Natural killer cell treated with Interleukin-12 subunit alpha and Interleukin-12 subunit beta and Interleukin-15 and Interleukin-18, amount 100 ng/mL, for 72 hours (primary cell): ENCODE data around the gene PDE2A. TPM values are rescaled to one million over a fixed set of nuclear protein-coding genes. Genes with fewer than 3 reads are reported as not detected.
A peak's percentile ranks its signal among the peaks of the same experiment; 100 is the strongest.

Source experiments
- ATAC-seq, 2 donors: fragments of 150-1000 bp; cut with Tn5 transposase in 1 of 2; sonication (Bioruptor Pico), chemical (Tn5 transposase) in 1 of 2; 2 replicates each; pipeline ENCODE4 v1.10.0; 2021
- DNase-seq: peaks from one replicate; pipeline ENCODE4 v3.0.0; 2022; ENCODE audit warnings: low spot score
- H3K27ac Mint-ChIP-seq, 2 donors: 1 replicate in 1 of 2; 2 replicates in 1 of 2; pipeline ENCODE4 v1.8.0; 2022; ENCODE audit warnings: mixed read lengths in 2 of 2, mild to moderate bottlenecking in 1 of 2, moderate library complexity in 1 of 2
- H3K27me3 Mint-ChIP-seq, 2 donors: 1 replicate in 1 of 2; 2 replicates in 1 of 2; pipeline ENCODE4 v1.8.0; 2022; ENCODE audit warnings: mixed read lengths in 2 of 2
- H3K36me3 Mint-ChIP-seq: one replicate; pipeline ENCODE4 v1.8.0; 2022; ENCODE audit warnings: mixed read lengths
- H3K4me1 Mint-ChIP-seq, 2 donors: 1 replicate in 1 of 2; 2 replicates in 1 of 2; pipeline ENCODE4 v1.8.0; 2022; ENCODE audit warnings: low read depth in 2 of 2, mixed read lengths in 2 of 2, mild to moderate bottlenecking in 1 of 2
- H3K4me3 Mint-ChIP-seq: one replicate; pipeline ENCODE4 v1.8.0; 2022; ENCODE audit warnings: mixed read lengths
- H3K9me3 Mint-ChIP-seq: 2 replicates; pipeline ENCODE4 v1.8.0; 2022; ENCODE audit warnings: mixed read lengths
- total RNA-seq, 2 donors: library from RNA; stranded (reverse); gene quantifications; one replicate each; pipeline ENCODE4 v1.2.3, GENCODE V29; 2022

Gene PDE2A
- total RNA-seq, 2 donors from 2014 or later = 2.5 to 7.7 TPM

DNA sequence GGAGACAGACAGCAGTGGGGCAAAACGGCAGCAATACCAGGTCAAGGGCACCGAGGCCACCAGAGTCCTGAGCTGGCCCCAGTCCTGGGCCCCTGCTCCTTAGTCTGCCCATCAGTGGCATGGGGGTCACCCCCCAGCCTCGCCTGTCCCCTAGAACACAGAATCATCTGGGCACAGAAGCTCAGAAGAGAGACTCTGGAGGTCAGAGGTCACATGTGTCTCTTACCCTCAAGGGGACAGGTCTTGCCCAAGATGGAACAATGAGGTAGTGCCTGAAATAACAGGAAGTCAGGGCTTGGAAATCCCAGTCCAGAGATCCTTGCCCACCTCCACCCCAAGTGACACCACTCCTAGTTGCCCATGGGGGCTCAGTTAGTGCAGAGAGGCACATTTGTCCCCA, 20.6 kb downstream of the PDE2A start:
- no peak for ATAC-seq
- Mint-ChIP-seq H3K4me3 (no peak overlapping the region), H3K27ac (no peak overlapping the region)

DNA sequence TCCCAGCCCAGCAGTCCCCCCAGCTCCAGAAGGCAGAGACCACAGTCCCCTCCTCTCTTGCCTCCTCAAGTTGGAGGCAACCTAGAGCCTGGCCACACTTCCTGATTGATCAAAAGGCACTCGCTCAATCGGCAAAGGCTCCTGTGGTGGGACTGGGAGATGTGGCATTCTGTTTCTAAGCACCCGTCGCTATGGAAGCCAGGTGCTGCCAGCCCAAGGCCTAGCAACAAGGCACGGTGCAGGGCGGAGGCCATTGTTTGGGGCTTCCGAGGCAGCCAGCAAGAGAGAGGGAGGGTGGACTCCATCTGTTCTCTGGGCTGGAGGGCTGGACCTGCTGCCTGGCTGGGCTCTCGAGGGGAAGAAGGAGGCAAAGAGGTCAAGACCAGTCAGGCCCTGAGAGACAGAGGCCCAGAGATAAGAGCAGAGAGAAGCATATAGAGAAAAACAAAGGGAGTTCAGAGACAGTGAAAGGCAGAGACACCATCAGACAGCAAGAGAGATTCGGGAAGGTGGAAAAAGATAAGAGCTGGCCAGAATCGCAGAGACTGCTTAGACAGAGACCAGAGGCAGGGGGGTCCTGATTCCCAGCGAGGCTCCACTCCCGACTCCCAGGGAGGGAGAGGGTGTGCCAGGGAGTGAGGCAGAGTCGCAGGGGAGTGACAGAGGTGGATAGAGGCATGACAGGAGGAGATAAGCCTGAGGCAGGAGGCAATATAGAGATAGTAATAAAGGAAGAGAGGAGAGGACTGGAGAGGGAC, 21.2 kb downstream of the PDE2A start:
- H3K27me3 Mint-ChIP-seq = no peaks in the 10 kb centered on the region
- no peaks in the 10 kb centered on the region for H3K4me1 Mint-ChIP-seq
- no peak overlapping the region for H3K27ac Mint-ChIP-seq
- no peak overlapping the region for H3K4me3 Mint-ChIP-seq
- no peaks in the 10 kb centered on the region for H3K36me3 Mint-ChIP-seq
- DNase-seq = no peak
- no peaks in the 10 kb centered on the region for H3K9me3 Mint-ChIP-seq
- ATAC-seq = no peak

More for the DNA sequence above, 20.6 kb downstream of the PDE2A start:
- no peak for DNase-seq
- H3K9me3 Mint-ChIP-seq = no peaks in the 10 kb centered on the region
- H3K4me1 Mint-ChIP-seq = no peaks in the 10 kb centered on the region
- H3K27me3 Mint-ChIP-seq = peaks cover 0 to 3% of the 10 kb centered on the region in 2 donors
- H3K36me3 Mint-ChIP-seq = no peaks in the 10 kb centered on the region

DNA sequence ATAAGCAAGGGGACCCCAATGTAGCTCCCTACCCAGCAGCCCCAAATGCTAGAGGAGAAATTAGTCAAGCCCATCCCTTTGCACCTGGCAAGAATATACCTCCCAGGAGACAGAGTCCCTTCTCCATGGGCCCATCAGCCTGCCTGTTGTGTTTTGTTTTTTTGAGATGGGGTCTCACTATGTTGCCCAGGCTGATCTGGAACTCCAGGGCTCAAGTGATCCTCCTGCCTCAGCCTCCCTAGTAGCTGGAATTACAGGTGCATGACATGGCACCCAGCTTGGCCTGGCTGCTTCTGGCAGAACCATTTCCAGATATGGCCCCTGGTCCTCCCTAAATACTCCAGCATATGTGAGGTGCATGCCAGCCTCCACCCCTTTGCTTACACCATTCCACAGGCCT, 22.1 kb downstream of the PDE2A start:
- no peak for DNase-seq
- no peaks in the 10 kb centered on the region for H3K9me3 Mint-ChIP-seq
- H3K27ac Mint-ChIP-seq = no peak overlapping the region
- H3K27me3 Mint-ChIP-seq = no peaks in the 10 kb centered on the region
- H3K36me3 Mint-ChIP-seq = no peaks in the 10 kb centered on the region
- no peak overlapping the region for H3K4me3 Mint-ChIP-seq
- no peaks in the 10 kb centered on the region for H3K4me1 Mint-ChIP-seq
- ATAC-seq = no peak

DNA sequence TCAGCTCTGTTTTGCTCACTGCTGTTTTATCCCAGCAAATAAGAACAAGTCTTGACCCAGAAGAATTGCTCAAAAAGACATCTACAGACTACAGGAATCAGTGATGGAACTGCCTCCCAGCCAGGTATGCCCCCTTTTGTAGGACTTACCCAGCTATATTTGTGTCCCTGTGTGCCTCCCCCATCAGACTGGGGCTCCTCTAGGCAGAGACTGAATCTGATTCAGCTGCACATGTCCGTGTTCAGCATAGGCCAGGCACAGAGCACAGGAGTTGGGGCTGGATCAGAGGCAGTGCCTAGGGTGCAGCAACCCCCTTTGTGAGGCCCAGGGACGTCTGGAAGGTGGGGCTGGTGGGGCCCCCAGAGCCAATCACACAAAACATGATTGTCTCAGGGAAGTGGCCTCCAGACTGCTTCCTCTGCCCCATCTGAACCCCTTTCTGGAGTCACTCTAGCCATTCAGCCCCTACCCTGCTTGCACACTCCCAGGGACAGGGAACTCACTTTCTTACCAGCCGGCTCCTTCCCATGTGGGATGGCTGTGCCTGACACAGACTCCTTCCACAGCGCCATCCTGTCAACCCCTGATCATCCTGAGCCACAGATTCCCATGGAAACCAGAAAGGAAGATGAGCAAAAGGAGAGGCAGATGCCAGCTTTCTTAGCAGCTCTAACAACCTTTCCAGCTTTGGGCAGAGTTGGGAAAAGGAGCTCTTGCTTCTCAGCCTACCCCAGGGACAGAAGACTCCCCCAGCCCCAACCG, 24.8 kb downstream of the PDE2A start:
- H3K36me3 Mint-ChIP-seq = no peaks in the 10 kb centered on the region
- DNase-seq (no peak), ATAC-seq (no peak)
- H3K4me3 Mint-ChIP-seq = no peak overlapping the region
- H3K27me3 Mint-ChIP-seq = no peaks in the 10 kb centered on the region
- H3K9me3 Mint-ChIP-seq = no peaks in the 10 kb centered on the region
- no peak overlapping the region for H3K27ac Mint-ChIP-seq
- no peaks in the 10 kb centered on the region for H3K4me1 Mint-ChIP-seq

DNA sequence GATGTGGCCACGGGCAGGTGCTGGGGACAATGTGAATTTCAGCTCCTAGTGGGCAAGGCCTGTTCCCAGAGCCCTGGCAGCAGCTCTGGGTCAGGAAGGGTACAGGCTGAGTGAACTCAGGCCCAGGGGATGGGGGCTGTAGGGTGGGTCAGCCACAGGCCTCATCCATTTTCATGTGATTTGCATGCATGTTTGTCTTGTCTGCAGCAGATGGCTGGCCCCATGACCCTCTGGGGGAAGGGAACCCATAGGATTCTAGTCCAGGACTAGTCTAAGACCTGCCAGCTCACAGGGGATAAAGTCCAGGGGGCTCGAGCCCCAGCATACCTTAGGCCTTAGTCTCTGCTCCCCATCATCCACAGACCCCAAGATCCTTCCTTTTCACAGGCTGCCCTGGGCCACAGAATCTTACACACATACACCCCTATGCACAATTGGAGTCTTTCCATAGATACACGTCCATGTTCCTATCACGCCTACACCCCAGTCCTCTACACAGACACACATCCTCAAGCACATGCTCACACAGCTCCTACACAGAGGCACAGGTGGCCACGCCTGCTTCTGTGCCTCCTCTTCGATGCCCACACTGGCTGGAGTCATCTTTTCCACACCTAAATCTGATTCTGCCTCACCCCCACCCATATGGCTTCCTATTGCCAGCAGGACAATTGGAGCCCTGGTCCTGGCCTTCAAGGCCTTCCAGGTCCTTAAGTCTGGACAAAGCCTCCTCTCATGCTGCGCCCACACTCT, 25.7 kb downstream of the PDE2A start:
- Mint-ChIP-seq H3K4me3 (no peak overlapping the region), H3K27me3 (no peaks in the 10 kb centered on the region), H3K27ac (no peak overlapping the region), H3K36me3 (no peaks in the 10 kb centered on the region), H3K9me3 (no peaks in the 10 kb centered on the region), H3K4me1 (no peaks in the 10 kb centered on the region)
- DNase-seq (no peak), ATAC-seq (no peak)

DNA sequence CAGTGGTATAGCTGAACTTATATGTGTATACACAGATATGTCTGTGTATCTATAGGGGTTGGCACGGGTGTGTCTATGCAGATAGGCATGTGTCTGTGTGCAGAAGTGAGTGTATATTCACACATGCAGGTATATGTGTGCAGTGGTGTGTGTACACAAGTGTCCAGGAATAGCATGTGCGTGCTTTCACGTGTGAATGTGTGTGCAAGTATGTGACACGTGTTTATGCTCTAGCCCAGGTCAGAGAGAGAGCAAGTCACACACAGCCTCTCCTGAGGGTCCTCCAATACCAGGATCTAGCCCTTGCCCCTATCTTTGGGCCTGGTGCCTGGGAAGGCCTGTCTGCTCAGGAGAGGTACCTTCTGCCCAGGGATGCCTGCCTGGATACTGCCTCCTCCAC, 26.3 kb downstream of the PDE2A start:
- Mint-ChIP-seq H3K9me3 (no peaks in the 10 kb centered on the region), H3K27me3 (no peaks in the 10 kb centered on the region), H3K36me3 (no peaks in the 10 kb centered on the region), H3K4me3 (no peak overlapping the region), H3K4me1 (no peaks in the 10 kb centered on the region), H3K27ac (no peak overlapping the region)
- no peak for DNase-seq
- ATAC-seq = peak in 1 of 2 donors; percentile 7

DNA sequence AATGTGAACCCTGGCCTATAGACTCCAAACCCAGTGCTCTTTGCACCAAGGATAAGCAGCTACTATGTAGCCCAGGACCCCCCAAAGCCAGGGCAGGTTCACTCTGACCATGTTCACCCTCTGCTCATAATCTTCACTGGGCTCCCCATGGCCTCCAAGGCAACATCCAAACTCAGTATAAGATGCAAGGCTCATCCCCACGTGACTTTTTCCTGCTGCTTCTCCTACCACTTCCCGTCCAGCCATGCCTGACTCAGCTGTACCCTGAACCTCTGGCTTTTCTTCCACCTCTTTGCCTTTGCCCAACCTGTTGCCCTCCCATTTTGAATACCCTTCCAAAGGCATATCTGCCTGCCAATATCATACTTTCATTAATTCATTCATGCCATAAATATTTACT, 27.8 kb downstream of the PDE2A start:
- Mint-ChIP-seq H3K36me3 (no peaks in the 10 kb centered on the region), H3K27me3 (no peaks in the 10 kb centered on the region), H3K27ac (no peak overlapping the region), H3K4me3 (no peak overlapping the region), H3K9me3 (no peaks in the 10 kb centered on the region), H3K4me1 (no peaks in the 10 kb centered on the region)
- no peak for ATAC-seq
- DNase-seq = no peak

DNA sequence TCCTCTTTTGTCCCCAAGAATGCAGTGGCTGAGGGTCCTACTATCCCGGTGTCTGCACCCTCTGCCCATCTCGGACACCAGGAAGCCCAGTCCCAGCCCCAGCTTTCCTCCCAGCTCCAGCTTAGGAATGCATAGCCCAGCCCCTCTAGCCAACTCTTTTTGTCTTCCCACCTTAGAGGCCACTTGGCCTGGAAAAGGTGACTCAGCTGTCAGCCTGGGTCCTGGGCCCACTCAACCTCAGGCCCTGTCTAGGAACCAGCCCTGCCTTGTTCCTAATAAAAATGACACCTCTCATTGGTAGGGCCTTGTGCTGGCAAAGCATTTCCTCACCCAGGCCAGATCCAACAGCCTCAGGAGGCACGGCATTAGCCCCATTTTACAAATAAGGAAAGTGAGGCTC, 28.2 kb downstream of the PDE2A start:
- no peak for ATAC-seq
- H3K9me3 Mint-ChIP-seq = no peaks in the 10 kb centered on the region
- H3K4me3 Mint-ChIP-seq = no peak overlapping the region
- no peaks in the 10 kb centered on the region for H3K36me3 Mint-ChIP-seq
- no peaks in the 10 kb centered on the region for H3K4me1 Mint-ChIP-seq
- H3K27ac Mint-ChIP-seq = no peak overlapping the region
- no peak for DNase-seq
- no peaks in the 10 kb centered on the region for H3K27me3 Mint-ChIP-seq

DNA sequence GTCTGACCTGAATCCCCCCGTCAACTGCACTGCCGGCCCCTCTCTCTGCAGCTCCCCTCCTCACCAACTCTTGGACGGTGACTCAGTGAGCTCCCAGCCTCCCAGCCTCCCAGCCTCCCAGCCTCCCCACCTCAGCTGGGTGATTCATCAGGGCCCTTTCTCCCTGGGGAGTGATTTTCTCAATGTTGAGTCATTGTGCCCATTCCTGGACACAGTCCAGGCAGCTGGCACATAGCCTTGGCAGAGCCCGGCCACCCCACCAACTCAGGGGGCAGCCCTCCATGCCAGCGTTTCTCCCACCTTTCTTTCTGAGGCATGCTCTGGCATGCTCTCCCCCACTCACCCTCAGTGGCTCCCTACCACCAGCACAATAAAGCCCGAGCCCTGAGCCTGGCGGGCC, 30.7 kb downstream of the PDE2A start:
- peaks cover 1 to 3% of the 10 kb centered on the region in 2 donors for H3K27me3 Mint-ChIP-seq
- peak overlapping the region; percentile 53 for H3K4me3 Mint-ChIP-seq
- H3K9me3 Mint-ChIP-seq = no peaks in the 10 kb centered on the region
- no peak for DNase-seq
- no peaks in the 10 kb centered on the region for H3K36me3 Mint-ChIP-seq
- no peak for ATAC-seq
- H3K27ac Mint-ChIP-seq = no peak overlapping the region
- no peaks in the 10 kb centered on the region for H3K4me1 Mint-ChIP-seq

DNA sequence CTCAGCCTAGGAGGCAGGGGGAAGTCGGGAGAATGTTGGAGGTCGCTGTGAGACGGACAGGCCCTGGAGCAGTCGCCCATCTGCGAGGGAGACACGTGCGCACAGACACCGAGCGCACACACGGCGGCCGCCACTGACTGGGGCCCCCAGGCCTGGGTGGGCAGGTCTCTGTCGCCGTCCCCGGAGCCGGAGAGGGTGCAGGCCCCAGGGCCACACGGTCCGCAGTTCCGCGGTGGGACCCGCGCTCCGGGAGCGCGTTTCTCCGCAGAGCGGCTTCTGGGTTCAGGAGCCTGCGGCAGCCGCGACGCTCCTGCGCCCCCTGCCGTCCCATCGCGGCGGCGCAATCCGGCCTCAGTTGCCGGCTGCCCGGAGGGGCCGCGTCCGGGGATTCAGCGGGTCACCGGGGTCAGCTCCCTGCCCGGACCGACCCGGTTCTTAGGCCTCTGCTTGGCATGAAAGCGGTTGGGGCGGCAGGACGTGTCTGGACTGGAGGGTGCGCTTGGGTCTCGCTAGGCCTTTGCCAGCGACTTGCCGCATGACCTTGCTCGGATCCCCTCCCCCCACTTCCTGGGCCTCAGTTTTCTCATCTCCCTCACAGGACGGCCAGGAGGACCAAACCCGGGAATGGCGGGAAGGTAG, 31.2 kb downstream of the PDE2A start:
- ATAC-seq = peak; percentile 77 to 84
- peak; percentile 71 for DNase-seq
- Mint-ChIP-seq H3K4me1 (no peaks in the 10 kb centered on the region), H3K9me3 (no peaks in the 10 kb centered on the region), H3K27me3 (peaks cover 3 to 6% of the 10 kb centered on the region in 2 donors), H3K36me3 (no peaks in the 10 kb centered on the region), H3K27ac (no peak overlapping the region), H3K4me3 (peak overlapping the region; percentile 70)

DNA sequence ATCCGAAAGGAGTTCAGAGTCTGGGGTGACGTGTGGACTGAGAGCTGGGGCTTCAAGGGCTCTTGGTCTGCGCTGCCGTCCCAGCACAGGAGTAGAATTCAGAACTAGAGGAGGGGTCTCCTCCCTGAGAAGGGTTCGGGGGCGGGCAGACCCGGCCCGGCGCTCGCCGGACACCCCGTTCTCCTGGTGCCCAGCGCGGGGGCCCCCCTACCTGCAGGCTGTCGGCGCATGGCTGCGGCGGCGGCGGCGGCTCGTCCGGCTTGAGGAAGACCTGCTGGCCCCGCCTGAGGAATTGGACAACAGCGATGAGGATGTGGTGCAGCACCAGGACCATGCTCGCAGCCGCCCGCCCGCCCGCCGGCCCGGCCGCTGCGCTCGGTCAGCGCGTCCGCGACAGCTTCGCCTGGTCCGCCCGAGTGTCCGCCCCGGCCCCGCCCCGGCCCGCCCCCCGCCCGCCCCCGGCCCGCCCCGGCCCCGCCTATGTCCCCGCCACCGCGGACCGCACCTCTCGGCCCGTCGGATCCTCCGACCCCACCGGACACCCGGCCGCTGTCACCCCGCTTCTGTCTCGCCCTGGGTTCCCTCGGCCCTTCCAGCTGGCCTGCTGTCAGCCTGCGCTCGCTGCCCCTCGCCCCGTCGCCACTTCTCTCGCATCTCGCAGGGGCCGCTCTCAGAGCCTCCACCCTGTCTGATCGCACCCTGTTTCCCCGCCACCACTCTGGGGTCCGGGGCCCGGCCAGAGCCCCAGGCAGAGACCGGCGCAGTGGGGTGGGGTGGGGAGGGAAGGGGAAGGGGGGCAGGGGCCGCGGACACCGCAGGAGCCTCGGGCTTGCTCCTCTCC, 32.0 kb downstream of the PDE2A start:
- H3K27me3 Mint-ChIP-seq = peaks cover 8 to 13% of the 10 kb centered on the region in 2 donors
- DNase-seq (no peak), ATAC-seq (peak; percentile 58 to 80)
- H3K36me3 Mint-ChIP-seq = no peaks in the 10 kb centered on the region
- H3K27ac Mint-ChIP-seq = no peak overlapping the region
- no peaks in the 10 kb centered on the region for H3K4me1 Mint-ChIP-seq
- H3K9me3 Mint-ChIP-seq = no peaks in the 10 kb centered on the region
- H3K4me3 Mint-ChIP-seq = peak overlapping the region; percentile 70

DNA sequence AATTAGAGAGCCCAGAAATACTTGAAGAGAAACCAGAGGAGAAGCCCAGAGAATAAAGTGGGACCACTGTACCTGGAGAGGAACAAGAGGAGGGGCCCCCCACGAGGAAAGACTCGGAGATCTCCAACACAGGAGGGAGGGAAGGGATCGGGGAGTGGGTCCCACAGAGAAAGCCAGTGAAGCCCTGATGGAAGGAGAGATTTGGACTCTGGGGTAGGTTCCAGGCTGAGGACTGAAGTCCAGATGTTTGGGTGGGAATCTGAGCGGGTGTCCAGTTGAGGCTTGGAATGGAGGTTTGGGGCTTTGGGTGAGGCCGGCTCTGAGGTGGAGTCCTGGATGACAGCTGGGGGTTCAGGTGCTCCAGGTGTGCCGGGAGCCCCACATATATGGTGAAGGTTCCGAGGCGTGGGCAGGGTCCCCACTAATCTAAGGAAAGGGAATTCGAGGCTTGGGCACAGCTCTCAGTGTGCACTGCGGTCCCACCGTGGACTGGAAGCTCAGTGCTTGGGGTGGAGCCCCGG, 32.6 kb downstream of the PDE2A start:
- DNase-seq (no peak), ATAC-seq (no peak)
- H3K4me3 Mint-ChIP-seq = no peak overlapping the region
- peaks cover 10 to 20% of the 10 kb centered on the region in 2 donors for H3K27me3 Mint-ChIP-seq
- no peaks in the 10 kb centered on the region for H3K9me3 Mint-ChIP-seq
- H3K36me3 Mint-ChIP-seq = no peaks in the 10 kb centered on the region
- no peaks in the 10 kb centered on the region for H3K4me1 Mint-ChIP-seq
- no peak overlapping the region for H3K27ac Mint-ChIP-seq
